SHP77 treated with DMSO at 0.1 percent for 48 hours (cell line): ENCODE measurements around the gene KNDC1.
"Not testable (repeated sequence)": the region's sequence is repeated elsewhere in the genome, so short reads cannot be mapped to it uniquely, and the experiment has no call there.

ENCODE experiments used
- DNase-seq: peaks from one replicate; lab custom pipeline; 2025; lab: John Stamatoyannopoulos, UW

Gene KNDC1

DNA sequence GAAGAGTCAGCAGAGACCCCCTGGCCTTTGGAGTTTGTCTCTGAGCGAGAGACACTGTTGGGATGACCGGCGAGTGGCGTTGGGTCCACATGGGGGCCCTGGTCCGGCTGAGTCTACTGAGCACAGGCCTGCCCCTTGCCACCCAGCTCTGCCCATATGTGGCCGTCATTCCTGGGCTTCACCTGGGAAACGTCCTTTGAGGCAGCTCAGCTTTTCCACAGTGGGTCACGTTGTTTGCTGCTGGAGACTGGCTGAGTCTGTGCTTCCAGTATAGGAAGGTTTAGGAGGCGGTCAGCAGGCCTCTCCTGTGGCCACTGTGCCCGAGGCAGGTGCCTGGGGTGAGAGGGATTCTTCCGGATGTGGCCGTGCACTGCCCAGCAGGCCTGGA is 99.6 kb downstream of the KNDC1 start:
- DNase-seq, result no peak

- no peak for DNase-seq
Observed at GRCh38 chr10:133260895-133261725, 101.1 kb downstream of the KNDC1 start.

- no peak for DNase-seq
Observed at GRCh38 chr10:133261726-133262325, 101.8 kb downstream of the KNDC1 start.

- no peak for DNase-seq
Observed at GRCh38 chr10:133262696-133263095, 102.7 kb downstream of the KNDC1 start.

- no peak for DNase-seq
Observed at GRCh38 chr10:133263674-133264073, 103.7 kb downstream of the KNDC1 start.

DNA sequence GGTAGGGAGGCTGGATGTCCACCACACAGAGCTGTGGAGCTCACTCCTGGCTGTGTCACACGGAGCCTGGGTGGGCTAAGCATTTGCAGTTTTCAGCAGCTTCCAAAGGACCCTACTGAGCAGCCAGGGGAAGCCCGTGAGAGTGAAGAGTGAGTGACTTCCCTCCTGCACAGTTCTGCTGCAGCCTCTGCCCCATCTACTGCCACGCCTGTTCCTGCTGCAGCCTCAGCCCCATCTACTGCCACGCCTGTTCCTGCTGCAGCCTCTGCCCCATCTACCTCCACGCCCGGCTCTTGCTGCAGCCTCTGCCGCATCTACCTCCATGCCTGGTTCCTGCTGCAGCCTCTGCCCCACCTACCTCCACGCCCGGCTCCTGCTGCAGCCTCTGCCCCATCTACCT is 104.4 kb downstream of the KNDC1 start:
- DNase-seq, result no peak

GRCh38 chr10:133265052-133265451 is 105.0 kb downstream of the KNDC1 start:
- not testable (repeated sequence) for DNase-seq

DNA sequence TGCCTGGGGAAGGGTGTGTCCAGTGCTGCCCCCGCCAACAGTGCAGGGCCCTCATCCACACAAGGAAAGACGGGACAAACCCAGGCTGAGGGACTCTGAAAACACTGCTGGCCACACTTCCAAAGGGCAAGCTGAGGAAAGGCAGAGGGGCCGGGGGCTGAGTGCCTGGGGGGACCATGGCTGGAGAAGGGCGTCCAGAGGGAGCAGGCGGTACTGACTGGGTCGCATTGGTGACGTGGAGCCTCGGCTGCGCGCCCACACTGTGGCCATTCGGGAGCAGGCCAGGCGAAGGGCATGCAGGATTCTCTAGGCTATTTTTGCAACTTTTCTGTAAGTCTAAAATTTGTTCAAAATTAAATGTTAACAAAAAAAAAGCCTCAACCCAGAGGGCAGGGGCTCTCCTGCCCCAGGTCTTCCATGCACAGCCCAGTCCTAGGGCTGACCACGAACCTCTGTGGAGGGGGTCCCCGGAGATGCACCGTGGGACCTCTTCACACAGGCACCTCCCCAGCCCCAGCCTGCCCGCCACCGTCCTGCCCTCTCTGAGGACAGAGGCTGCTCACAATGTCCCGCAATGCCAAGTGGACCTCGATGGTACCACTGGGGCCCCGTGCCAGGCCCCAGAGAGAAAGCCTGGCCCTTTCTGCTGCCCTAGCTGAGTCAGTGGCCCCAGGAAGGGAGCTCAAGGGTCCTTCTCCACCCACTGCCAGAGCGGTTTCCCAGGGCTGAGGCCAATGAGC is 106.2 kb downstream of the KNDC1 start:
- DNase-seq, result no peak

DNA sequence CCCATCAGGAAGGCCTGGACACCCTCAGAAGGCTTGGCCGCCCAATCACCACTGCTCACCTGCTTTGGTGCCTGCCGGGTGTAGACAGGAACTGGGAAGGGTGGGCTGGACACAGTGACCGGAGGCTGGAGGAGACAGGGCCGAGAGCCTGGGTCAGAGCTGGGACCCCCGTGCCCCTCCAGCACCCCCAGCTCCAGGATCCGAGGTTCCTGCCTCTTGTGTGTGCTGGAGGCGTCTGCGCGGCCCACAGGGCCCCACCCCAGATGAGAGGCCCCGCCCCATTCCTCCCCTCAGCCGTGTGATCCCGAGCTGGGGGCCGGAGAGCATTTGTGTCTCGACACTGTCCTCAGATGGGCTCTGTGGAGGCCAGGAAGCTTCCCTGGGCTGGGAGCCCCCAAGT is 107.3 kb downstream of the KNDC1 start:
- no peak for DNase-seq

DNA sequence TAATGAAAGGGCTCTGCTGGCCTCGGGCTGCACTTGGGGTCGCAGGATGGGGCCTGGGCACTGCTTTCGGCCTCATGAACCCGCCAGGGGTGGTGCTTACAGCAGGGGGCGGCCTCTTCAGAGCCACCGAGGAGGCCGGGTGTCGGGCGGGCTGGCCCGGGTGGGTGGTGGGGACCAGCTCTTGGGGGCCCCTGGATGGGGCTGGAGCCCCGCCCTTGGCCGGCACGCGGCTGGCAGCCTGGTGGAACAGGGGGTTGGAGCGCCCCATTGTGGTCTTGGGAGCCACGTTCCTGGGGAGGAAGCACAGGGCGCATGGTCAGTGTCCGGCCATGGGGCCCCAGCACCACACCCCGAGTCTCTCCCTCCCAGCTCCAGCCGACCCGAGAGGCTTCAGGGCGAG is 107.8 kb downstream of the KNDC1 start:
- no peak for DNase-seq

DNA sequence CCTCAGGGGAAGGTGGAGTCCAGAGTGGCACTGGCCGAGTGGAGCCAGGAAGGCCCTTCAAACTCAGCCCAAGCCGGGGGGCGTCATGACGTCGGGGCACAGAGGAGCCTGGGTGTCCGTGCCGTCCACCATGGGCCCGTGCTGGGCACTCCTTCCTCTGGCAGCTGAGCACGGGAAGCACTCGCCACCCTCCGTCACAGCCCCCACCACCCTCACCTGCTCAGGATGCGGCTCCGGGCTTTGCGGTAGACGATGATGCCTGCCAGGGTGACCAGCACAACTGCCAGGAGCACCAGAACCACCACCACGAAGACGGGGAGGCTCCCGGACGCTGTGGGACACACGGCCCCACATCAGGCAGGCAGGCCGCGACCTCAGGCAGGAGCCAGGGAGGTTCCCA is 108.5 kb downstream of the KNDC1 start:
- no peak for DNase-seq

GRCh38 chr10:133269367-133269766 is 109.3 kb downstream of the KNDC1 start:
- DNase-seq, result no peak

DNA sequence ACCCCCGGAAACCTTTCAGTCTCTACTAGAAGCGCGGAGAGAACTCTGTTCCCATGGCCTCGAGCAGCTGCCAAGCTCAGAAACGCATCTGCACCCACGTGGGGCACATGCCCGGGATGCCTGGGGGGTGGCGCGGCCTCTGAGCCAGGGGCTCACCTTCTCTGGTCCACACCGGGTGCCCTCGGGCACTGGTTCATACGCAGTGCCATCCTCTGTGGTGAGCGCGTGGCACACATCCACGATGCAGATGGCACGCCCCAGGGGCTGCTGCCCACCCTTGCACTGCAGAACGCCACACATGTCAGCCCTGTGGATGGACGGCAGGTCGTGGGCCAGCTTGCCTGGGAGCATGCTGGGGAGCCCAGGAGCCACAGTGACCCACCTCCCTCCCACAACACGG is 110.2 kb downstream of the KNDC1 start:
- DNase-seq, result no peak

- no peak for DNase-seq
Observed at GRCh38 chr10:133270773-133271297, 110.8 kb downstream of the KNDC1 start.

DNA sequence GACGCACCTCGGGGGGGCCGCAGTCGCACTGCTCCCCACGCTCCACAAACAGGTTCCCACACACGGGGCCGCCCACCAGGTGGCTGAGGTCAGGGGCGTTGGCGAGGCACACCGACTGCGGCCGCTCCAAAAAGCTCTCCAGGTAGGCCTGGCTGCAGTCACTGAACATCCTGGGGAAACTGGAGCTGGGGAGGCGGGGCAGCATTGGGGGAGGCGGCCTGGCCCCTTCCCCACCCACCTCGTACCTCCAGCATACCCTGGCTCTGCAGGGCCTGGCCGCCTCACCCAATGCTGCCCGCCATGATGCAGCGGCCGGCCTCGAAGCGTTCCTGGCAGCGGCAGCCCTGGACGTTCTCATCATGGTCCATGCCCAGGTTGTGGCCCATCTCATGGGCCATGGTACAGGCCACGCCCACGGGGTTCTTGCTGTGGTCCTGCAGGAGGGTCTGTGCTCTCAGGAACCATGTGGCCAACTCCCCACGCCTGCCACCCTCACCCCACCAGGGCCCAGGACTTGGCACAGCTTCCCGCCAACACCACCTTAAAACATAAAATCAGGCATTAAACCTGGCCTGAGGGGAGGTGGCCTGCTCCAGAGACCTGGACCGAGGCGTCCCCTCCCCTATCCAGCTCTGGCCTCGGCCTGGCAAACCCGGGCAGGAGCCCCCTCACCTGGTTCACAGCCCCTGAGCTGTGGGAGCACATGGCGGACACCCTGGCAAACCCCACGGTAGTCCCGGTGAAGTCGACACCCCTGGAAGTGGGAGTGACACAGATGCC is 111.7 kb downstream of the KNDC1 start:
- no peak for DNase-seq

- DNase-seq, result no peak
Observed at GRCh38 chr10:133272301-133272963, 112.4 kb downstream of the KNDC1 start.

- DNase-seq, result no peak
Observed at GRCh38 chr10:133272964-133273420, 113.0 kb downstream of the KNDC1 start.

- DNase-seq, result no peak
Observed at GRCh38 chr10:133273534-133274143, 113.6 kb downstream of the KNDC1 start.

- DNase-seq, result no peak
Observed at GRCh38 chr10:133274751-133275683, 115.0 kb downstream of the KNDC1 start.

DNA sequence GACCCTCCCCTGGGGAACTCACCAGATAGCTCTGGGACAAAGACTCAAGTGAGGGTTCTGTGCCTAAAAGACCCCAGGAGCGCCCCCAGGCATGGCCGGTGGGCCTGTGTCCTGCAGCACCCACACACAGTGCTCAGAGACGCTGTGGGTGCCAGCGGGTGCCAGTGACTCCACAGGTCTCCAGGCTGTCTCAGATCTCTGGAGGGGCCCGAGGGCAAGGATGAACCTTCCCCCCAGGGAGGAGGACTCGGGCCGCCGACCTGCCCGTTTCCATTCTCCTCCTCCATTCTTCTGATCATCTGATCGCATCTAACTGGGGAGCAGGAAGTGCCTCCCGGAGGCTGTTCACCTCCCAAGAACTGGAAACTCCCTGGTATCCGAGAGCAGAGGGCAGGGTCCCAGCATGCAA is 115.7 kb downstream of the KNDC1 start:
- DNase-seq, result no peak
